ENCODE data around the gene PPP4R2.
"Not testable (repeated sequence)": the region's sequence is repeated elsewhere in the genome, so short reads cannot be mapped to it uniquely, and the experiment has no call there.

The PPP4R2 gene

DNA sequence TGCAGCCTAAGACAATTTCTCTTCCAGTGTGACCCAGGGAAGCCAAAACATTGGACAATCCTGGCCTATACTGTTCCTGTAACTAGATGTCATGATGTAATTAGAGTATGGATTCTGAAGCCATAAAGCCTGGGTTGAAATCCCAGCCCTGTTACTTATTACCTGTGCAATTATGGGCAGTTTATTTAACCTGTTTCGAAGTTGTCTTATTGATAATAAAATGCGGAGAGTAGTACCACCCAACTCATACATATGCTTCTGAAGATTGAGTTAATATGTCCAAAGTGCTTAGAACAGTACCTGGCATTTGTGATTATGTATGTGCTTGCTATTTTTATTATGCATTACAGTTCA is 30.1 kb downstream of the PPP4R2 start:
- no peak for DNase-seq

DNA sequence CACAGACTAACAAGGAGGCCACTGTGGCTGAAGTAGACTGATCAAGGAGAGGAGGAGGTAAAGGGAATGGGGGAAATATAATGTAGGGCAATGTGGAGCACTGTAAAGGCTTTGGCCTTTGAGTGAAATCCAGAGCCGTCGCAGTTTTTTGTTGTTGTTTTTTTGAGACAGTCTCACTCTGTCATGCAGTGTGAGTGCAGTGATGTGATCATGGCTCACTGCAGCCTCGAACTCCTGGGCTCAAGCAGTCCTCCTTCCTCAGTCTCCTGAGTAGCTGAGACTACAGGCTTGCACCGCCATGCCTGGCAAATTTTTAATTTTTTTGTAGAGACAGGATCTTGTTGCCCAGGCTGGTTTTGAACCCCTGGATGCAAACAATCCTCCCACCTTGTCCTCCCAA is 32.2 kb downstream of the PPP4R2 start:
- DNase-seq: no peak

DNA sequence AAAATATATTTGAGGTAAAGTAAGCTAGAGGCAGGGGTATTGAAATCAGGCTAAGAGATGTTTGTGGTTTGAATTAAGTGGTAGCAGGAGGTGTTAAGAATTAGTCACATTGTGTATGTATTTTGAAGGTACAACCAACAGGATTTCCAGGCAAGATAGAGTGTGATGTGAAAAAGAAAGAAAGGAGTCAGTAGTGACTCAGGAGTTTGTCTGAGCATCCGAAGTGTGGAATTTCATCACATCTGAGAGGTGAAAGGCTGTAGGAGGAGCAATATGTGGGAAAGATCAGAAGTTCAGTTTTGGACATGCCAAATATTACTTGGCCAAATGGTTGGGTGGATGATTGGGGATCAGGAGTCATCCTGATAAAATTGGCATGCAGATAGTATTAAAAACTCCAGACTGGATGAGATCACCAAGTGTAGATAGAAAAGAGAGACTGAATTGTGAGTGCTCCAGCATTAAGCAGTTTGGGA is 32.7 kb downstream of the PPP4R2 start:
- no peak for DNase-seq

DNA sequence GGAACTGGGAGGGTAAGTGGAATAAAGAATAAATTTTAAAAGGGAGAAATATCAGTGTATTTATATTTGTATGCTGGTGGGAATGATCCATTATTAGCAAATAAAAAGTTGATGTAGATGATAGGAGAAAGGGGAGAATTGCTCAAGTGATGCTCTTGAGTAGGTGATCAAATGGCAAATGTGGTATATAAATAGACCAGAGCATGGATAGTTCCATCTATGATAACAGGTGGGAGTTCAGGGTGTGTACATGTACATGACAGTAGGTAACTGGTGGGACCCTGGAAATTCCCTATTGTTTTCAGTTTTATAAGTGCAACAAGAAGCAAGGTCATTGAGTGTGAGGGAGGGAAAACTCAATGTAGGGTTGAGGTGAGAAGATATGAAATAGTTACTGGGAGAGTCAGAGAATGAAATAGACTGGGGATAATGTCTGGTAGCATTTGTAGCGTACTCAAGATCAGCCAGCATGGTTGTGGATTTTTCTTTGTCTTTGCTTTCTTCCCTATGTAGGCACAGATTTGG is 33.5 kb downstream of the PPP4R2 start:
- no peak for DNase-seq

DNA sequence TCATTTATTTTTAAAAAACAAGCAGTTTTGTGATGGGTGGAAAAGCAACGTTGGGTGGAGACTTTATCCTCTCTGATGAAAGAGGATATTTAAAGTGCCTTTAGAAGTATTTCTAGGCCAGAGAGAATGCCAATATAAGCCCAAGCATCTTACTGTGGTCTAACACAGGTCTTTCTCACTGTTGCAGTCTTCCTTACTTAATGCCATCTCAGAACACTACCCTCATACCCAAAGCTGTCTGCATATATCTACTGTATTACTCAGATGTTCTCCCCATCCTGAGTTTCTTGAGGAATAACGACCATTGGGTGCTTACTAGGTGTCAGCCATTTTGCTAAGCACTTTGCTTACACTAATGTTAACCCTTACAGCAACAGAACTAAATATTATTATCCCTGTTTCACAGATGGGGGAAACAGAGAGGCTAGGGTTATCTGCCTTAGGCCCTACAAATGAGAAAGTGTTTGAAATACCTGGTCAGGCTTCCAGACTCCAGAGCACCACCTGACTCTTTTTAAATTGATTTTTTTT is 35.0 kb downstream of the PPP4R2 start:
- no peak for DNase-seq

DNA sequence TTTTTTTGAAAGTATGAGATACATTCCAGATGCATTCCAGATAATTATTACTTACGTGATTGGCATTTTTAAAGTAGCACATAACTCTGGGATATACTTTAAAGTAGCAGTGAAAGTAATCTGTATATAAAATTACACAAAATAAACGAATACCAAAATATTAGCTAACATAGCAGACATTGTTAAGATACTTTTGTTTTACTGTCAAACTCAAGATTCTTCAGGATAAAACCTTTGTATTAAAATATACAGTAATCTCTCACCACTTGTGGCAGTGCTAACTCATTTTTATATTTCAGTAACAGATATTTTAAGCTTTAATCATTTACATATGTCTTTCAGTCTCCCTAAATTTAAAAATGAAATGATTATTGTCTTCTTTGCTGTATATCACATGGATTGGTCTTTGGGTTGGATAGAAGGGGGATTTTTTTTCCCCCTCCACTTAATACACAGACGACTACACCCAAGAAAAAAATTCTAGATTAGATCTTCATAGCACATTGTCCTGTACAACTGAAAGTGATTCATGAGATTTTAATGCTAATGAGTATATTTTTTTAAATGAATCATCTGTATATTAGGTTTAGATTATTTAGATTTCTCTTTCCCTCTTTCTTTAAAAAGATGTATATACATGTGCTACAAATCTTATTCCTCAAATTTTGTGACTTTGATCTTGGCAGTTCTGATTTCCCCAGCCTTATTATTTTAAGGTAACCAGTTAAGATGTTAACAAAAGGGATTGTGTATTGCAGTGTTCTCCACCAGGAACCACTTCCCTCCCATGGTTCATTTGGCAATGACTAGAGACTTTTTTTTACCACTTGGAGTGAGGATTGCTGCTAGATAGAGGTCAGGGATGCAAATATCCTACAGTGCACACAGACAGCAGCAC is 40.3 kb downstream of the PPP4R2 start:
- DNase-seq: no peak

DNA sequence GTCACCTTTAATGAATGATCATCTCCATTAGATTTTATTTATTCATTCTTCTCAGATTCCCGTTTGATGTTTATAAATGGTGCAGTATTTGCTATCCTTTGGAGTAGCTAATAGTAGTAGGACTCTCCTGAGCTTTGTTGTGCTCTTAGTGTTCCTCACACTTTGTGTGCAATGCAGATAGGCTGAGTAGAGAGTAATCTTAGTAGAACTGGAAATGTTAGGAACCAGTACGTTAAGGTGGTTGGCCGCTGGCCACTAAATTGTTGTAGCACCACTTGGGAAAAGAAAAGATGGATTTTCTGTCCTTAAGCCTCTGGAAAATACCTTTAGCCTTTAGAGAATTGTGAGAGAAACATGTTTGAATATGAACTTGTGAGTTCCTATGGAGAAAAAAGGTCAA is 44.9 kb downstream of the PPP4R2 start:
- no peak for DNase-seq

DNA sequence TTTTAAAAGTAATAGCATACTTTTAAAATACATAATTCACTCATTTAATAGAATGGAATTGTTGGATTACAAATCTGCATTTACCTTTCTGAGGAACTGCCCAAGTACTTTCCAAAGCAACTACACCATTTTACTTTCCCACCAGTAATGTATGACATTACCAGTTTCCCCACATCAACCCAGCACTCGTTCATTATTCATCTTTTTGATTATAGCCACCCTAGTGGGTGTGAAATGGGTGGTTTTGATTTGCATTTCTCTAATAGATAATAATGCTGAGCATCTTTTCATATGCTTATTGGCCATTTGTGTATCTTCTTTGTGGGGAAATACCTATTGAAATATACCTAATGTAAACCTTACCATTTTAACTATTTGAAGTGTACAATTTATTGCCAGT is 46.8 kb downstream of the PPP4R2 start:
- DNase-seq: no peak

DNA sequence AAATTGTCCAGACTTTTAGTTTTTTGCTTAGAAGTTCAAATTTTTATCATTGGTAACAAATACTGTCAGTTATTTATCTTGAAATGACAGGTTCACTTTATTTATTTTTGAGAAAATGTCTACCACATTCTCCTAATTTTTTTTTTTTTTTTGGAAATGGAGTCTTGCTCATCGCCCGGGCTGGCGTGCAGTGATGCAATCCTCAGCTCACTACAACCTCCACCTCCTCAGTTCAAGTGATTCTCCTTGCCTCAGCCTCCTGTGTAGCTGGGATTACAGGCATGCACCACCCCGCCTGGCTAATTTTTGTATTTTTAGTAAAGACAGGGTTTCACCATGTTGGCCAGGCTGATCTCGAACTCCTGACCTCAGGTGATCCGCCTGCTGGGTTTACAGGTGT is 48.8 kb downstream of the PPP4R2 start:
- no peak for DNase-seq

DNA sequence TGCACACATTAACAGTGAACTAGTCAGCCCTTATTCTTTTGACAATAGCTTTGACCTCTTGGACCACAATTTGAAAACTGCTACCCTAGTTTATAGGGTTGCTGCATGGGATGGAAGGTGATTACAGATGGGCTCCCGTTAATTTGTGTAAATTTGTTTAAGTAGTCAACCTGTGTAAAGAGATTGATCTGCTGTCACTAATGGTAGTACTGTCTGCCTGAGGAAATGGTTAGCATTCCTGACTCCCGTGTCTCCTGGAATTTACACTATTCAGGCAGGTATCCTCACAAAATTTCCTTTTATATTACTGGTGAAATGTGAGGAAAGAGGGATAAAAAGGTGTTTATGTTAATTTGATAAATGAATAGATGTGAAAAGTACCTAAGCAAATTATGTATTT is 49.6 kb downstream of the PPP4R2 start:
- DNase-seq: no peak

DNA sequence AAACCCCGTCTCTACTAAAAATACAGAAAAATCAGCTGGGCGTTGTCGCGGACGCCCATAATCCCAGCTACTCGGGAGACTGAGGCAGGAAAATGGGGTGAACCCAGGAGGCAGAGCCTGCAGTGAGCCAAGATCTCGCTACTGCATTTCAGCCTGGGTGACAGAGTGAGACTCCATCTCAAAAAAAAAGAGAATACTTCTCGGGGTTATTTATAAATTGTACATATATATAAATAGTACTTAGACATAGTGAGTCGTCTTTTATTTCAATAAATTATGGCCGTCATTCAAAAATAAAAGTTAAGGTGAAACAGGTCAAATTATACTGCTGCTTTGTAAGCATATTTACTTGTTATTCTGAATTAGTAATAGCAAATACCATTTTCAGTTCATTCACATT is 52.7 kb downstream of the PPP4R2 start:
- no peak for DNase-seq

DNA sequence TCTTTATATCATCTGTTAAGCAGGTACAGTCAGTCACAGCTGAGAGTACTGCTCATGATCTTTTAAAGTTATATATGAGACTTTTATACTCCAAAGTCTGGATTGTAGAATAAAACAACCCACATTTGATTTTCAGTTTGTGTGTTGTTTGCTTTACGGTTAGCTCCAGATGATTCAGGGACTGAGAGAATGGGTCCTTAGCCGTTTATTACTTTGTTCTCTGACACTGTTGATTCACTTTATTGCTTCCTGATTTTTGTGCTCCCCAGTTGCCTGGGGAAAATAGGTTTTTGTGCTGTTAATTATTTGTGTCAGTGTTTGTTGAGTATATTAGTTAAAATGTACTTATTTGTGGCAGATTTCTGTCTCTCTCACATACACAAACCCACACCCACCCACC is 56.2 kb downstream of the PPP4R2 start:
- DNase-seq: no peak

DNA sequence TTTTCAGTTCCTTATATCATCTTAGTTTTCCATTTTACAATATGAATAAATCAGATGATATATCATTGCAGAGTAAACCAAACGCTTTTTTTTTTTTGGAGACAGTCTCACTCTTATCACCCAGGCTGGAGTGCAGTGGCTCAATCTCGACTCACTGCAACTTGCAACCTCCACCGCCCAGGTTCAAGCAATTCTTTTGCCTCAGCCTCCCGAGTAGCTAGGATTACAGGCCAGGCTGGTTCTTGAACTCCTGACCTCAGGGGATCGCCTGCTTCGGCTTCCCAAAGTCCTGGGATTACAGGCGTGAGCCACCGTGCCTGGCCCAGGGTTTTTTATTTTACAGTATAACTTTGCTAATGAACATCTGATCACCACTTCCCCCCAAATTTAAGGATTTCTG is 59.0 kb downstream of the PPP4R2 start:
- DNase-seq: no peak

DNA sequence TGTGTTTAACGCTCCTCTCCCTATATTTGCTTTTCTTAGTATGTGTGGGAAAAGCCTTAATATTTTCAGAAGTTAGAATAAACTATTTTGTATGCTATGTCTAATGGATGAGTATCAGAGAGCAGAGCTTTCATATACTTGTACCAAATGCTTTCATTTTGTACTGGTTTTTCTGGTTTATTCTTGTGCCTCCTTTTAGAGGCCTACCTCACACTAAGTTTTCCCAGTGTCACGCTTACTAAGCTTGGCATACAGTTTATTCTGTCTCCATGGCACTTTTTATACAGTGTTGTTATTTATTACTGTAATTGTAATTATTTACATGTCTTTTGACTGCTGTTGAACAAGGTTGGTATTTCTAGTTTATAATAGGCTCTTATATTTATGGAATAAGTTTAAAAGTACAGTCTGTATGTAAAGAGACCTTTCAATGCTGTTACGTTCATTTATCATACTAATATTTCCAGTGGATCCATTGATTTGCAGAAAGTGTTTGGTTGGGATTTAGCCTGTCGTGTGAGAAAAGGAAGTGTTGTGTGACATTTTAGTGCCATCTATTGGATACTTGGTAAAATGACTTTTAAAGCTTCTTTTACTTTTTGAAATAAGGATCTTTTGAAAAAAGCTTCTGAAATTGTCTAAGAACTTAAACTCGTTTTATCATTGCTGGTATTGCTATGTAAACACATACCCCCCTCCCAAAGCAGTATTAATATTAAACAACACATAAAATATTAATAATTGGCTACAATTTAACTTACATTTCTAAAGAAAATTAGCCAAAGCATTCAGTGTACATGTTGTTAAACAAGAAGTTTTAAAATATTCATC is 59.6 kb downstream of the PPP4R2 start:
- peak; percentile 34 for DNase-seq

DNA sequence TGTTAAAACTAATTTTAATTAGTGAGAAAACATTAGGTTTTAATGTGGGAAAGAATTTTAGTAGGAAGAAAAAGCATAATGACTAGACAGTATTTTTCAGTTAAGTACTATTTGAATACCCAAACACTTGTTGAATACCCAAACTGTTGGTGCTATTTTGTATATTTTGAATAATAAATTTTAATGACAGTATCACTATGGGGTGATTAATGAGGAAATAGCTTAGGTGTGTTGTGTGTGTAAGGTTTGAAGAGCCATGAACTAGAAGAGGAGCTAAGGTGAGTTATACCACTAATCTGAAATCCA is 60.2 kb downstream of the PPP4R2 start:
- no peak for DNase-seq

DNA sequence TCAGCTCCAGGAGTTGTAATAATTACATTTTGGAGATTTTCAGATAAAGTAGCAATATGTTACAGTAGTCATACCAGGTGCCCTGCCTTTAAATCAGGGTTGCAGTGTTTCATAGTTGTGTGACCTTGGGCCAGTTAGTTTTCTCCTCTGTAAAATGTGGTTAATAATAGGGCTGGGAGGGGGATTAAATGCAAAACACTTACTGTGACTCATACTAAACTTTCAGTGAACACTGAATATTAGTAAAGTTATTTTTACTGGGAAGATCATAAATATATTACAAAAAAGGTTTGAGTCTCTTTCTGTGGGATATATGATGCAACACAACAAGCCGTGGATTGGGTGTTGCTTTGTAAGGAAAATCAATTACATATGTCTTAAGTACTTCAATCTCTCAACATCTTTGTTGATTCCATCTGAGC is 63.7 kb downstream of the PPP4R2 start:
- DNase-seq: no peak

DNA sequence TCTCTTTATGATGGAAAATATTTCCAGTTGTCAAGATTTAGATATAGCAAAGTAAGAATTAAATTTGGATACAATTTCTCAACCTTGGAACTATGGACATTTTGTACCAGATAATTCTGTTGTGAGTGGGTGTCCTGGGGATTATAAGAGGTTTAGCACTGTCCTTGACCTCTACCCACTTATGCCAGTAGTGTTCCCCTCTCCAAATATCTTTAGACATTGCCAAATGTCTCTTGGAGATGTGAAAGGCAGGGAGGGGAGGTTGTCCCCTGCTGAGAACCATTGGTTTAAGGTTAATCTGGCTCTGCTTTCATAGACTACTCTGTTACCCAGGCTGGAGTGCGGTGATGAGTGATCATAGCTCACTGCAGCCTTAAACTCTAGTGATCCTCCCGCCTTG is 64.8 kb downstream of the PPP4R2 start, which contains the start of gene EBLN2:
Gene EBLN2 (plus strand): TSS at position 244 of the 400 bp plus-strand sequence. CDS start 423 bp downstream, outside the sequence.
- DNase-seq: no peak

DNA sequence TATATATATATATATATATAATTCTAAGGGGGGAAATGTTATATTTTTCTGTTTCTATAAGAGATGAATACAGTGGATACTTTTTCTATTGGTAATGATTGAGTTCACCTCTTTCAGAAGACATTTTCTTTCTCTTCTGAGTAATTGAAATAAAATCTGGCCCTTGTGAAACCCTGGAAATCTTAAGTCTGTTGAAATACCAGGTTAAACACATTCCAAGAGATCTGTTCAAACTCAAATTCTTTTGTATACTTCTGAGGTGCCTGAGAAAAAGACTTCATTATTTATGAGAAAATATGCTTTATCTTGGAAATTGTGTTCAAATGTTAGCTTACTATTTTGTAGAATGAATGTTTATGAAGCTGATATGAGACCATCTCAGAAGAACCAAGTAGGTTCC is 69.6 kb downstream of the PPP4R2 start:
- not testable (repeated sequence) for DNase-seq

DNA sequence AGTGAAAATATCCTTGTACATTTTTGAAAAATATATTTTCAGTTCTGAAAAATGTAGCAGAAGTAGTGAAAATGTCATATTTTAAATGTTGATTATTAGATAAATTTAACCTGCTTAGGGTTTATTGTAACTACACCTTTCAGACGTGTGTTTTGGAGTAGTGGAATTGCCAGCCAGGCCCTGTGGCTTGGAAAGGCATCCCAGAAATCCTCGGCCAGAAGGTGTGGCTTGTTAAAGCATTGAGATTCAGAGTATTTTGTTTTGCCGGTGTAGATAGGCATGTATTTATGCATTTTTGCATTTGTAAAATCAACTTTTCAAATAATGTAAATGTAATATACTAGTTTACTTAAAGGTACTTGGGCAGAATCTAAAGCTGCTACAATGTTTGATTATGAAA is 71.8 kb downstream of the PPP4R2 start:
- DNase-seq: no peak

DNA sequence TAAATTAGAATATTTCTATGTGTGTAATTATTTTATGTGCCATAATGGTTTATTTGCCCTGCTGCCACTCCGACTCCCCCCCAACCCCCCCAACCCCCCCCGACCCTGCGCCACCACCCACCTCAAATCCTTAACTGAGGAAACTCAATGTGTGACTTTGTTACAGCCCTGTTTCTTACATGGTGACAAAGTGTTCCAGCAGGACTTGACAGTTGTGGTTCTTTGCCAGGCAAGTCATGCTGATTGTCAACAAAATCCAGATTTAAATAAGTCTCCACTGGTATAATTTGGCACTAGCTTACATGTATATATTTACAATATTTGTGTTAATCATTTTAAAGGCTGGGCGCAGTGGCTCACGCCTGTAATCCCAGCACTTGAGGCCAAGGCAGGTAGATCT is 72.6 kb downstream of the PPP4R2 start:
- no peak for DNase-seq

DNA sequence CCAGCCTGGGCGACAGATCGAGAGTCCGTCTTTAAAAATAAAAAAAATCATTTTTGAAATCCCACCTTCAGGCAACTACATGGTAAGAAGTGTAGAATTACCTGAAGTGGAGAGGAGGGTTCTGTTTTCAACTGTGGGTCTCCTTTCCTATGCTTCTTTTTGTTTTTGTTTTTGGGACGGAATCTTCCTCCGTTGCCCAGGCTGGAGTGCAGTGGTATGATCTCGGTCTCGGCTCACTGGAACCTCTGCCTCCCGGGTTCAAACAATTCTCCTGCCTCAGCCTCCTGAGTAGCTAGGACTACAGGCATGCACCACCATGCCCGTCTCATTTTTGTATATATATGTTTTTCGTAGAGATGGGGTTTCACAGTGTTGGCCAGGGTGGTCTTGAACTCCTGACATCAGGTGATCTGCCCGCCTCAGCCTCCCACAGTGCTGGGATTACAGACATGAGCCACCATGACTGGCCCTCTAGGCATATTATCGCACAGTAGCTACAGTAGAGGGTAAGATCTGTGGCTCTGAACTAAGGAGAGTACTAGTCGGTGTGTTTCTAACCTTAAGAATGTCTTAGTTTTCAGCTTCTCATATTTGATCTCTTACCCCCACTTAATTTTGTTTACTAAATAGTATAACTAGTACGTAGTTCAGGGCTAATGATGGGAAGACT is 73.3 kb downstream of the PPP4R2 start:
- DNase-seq: no peak

DNA sequence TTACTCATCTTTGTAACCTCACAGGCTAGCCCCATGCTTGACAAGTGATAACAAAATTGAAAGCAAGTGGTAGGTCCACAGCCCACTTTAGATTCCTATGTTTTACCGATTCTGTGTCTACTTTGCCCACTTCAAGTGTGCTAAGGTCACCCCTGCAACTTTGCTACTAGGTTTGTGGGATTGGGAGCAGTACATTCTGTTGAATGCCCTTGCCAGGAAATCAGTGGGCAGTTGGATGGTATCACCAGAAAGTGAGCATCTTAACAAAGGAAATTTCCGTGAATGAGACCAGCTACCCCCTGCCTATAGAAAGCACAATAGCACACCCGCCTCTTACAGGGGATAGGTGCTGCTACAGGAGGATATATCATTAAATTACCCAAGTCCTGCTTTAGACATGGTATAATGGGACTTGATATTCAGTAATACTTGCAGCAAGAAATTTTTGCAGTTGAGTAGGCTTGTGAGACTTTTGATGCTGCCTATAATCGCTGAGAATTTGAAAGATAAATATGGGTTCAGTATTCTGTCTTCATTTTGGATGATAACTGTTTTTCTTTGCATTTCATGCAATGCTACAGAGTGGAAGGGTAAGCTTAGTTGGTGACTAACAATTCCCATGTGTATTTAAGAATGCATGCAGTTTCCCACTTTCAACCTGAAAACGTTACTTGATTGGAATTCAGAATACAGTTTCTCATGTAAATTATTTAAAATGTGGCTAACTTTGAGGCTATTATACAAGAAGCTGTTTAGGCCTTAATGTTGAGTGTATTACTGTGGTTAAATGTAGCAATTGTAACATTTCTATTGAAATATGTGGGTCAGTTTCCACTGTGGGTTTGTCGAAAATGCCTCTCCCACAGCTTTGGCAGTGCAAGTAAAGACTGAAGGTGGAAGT is 74.3 kb downstream of the PPP4R2 start:
- no peak for DNase-seq

Measured in NCI-H2227 treated with DMSO at 0.1 percent for 48 hours (cell line).